Posterior cingulate gyrus (tissue), 11 donors: Measurements from ENCODE around the gene GUCA2A.
A peak's percentile ranks its signal among the peaks of the same experiment; 100 is the strongest.

Source experiments
- DNase-seq, 10 donors: peaks; one replicate each; pipeline versions ENCODE4 v3.0.0 to v3.0.0-alpha.2; 2020 to 2021; ENCODE audit warnings: mixed read lengths in 3 of 10
- intact Hi-C: fragments of 100-400 bp; cut with DNase I; formaldehyde crosslinking; loops from one replicate; pipeline ENCODE4 v1.15.1; 2023

GUCA2A gene

DNA sequence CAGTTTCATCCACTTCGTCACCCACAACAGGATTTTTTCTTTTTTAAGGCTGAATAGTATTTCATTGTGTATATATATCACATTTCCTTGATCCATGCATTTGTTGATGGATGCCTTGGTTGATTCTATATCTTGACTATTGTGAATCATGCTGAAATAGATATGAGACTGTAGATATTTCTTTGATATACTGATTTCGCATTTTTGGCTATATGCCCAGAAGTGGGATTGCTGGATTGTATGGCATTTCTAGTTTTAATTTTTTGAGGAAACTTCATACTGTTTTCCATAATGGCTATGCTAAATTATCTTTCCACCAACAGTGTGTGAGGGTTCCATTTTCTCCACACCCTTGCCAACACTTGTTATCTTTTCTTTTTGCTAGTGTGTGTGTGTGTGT is 6.4 kb downstream of the GUCA2A start:
- intact Hi-C loops = no loop called here
- DNase-seq = no peak

DNA sequence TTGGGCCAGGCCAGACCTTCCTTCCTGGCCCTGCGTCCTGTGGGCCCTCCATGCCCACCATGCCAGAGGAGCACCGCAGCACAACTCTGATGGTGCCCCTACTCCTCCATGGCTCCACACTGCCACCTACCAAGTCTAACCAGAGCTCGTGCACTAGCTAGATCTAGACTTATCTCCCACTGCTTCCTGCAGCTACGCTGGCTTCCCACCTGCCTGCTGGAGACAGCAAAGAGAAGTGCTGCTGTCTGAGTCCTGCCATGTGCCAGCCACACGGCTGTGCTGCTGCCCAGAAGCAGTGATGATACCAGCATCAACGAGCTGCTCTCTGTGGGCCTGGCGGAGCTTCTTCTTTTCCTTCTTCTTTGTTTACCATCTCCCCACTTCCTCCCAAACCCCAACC is 6.9 kb downstream of the GUCA2A start:
- intact Hi-C loops = no loop called here
- DNase-seq = peak in 1 of 10 donors; percentile 41

DNA sequence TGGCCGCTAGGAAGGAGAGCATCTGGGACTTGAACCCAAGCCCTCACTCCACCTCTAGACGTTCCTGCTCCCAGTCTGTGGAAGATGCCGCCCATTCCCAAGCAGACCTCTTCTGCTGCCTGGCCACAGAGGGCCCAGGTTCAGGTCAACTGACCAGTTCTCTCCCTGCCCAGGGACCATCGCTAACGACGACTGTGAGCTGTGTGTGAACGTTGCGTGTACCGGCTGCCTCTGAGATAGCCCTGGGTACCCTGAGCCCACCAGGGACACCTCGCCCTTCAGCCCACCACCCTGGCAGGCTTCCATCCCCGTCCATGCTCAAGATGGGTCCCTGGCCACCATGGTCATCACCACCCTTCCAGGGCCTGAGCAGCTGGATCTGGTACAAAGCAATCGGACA is 9.2 kb downstream of the GUCA2A start:
- intact Hi-C loops = no loop called here
- DNase-seq = no peak

DNA sequence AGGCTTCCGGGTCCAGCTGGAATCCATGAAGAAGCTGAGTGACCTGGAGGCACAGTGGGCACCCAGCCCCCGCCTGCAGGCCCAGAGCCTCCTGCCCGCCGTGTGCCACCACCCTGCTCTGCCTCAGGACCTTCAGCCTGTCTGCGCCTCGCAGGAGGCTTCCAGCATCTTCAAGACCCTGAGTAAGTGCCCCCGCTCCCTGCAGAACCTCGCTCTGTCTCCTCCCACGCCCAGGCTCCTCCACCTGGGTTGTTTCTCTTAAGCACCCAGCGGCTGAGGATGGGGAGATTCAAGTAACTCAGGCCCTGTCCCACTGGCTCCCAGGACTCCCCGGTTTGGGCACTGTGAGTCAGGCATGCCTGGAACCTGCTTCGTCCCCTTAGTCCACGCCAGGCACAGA is 9.9 kb downstream of the GUCA2A start:
- intact Hi-C loops = no loop called here
- no peak for DNase-seq

DNA sequence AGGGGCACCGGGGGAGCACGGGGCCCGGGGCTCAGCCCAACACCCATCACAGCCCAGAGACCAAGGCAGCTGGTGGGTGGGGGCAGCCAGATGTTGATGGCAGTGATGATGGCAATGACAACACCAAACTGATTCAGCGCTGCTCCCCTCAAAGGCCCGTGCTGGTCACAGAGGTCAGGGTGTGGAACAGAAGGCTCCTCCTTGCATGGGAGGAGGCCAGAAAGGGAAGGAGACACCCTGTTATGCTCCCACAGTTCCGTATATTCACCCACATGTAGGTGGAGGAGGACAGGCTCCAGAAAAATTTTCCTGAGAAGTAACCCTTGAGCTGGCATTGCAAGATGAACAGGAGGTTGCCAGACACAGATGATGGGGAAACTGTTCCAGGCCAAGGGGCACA is 10.9 kb downstream of the GUCA2A start:
- DNase-seq = no peak
- intact Hi-C loops = no loop called here

DNA sequence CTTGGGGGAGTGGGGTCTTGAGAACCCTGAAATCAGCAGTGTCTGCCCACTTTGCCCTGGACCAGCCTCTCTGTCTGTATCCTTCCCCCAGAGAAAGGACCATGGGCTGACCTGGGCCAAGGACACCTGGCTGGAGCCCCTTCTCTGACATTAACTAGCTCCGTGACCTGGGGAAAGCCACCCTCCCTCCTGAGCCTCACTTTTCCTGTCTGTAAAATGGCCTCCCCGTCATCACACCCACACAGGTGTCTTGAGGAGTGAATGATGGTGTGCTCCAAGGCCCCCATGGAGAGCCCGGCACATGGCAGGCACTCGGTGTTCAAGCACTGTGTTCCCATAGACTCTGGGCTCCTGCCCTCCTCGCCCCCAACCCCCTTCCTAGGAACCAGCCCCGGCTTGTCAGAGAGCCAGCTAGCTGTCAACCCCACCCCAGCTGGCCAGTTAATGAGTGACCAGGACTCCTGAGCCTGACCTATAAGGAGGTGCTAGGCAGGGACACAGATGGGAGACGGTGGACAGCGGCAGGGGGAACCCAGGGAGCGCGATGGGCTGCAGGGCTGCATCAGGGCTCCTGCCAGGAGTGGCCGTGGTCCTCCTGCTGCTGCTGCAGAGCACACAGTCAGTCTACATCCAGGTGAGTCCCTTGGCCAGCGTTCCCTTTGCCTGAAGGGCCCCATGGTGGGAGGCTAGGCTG is 11.5 kb downstream of the GUCA2A start, which contains the start of gene GUCA2B:
Gene GUCA2B, plus strand, starts transcription at position 504 of the 694 bp plus-strand sequence. Its CDS starts 41 bp downstream, at position 545.
- no peak for DNase-seq
- intact Hi-C loops = no loop called here

DNA sequence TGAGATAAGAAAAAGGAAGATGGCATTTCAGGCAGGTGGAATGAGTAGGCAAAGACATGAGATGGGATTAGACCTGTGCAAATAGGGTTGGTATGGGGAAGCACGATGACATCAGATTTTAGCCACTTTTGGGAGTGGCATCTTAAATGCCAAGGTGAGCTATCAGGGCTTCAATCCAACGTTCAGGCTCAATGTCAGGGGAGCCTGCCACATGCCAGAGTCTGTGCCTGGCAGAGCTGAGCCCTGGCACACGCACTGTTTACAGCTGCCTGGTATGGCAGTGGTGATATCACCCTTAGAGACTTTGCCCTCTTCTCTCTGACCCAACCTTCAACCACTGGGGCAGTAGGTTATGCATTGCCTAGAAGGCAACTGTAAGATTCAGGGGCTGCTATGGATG is 12.4 kb downstream of the GUCA2A start:
- intact Hi-C loops = no loop called here
- DNase-seq = no peak

DNA sequence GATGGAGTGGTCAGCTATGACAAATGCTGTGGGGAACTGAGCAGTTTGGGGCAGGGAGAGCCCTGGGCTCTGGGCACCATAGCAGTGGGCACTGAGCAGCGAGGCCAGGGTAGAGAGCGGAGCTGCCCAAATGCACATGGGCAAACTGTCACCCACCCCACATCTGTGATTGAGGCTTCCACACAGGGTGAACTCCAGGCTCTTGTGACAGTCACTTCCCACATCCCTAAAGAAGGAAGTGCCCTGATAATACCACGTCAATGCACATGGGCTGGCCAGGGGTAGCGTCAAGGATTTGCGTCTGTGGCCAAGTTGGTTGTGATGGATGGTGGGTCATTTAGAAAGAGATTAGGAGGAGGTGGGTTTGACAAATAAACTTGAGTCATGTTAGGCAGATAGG is 13.9 kb downstream of the GUCA2A start:
- intact Hi-C loops = no loop called here
- no peak for DNase-seq

DNA sequence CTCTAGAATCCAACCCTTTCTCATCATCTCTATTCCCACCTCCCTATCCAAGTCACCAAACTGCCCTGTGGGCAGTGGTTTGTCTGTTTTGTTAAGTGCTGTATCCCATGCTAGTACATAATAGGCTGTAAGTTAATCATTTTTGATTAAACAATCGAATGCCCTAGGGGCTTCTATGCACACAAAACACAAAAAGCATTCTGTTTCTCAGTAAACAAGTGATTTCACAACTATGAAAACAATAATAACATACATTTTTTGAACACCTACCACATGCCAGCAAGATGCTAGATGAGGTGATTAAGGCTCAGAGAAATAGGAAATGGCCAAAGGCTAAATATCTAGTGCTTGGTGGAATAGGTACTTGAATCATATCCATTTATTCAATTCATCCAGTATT is 16.4 kb downstream of the GUCA2A start:
- intact Hi-C loops = loop anchor here (5.0 kb wide), 1 partner anchor 599 kb away; no protein-coding TSS in a partner anchor
- DNase-seq = no peak

DNA sequence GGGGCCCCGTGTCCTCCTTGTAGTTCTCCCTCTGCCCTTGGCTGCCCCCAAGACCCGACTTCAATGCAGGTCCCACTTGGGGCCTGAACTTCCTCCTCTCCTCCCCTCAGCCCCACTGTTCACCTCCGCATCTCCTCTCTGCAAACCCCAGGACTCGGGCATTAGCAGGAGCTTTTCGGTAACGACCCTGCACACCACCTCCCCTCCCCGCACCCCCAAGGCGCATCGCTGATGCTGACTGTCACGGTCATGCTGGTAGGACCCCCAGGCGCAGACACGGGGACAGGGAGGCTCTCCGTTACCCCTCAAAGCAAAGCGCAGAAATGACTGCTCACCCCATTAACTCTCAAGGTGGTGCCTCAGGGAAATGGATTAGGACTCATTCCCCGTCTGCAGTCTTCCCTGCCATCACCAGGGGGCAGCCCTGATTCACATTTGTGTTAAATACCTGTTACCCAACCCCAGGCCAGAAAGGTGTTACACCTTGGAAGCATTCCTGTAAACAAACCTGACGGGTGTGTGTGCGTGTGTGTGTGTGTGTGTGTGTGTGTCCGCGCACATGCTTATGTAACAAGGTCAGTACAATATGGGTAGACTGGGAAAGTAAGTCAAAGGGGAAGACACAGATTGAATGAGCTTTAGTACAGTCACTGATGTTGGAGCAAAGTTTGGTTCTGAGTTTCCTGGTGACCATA is 17.8 kb downstream of the GUCA2A start:
- intact Hi-C loops = loop anchor here (5.0 kb wide), 1 partner anchor 601 kb away; no protein-coding TSS in a partner anchor
- DNase-seq = peak in 9 of 10 donors; percentile 34 to 93 (median 70)

DNA sequence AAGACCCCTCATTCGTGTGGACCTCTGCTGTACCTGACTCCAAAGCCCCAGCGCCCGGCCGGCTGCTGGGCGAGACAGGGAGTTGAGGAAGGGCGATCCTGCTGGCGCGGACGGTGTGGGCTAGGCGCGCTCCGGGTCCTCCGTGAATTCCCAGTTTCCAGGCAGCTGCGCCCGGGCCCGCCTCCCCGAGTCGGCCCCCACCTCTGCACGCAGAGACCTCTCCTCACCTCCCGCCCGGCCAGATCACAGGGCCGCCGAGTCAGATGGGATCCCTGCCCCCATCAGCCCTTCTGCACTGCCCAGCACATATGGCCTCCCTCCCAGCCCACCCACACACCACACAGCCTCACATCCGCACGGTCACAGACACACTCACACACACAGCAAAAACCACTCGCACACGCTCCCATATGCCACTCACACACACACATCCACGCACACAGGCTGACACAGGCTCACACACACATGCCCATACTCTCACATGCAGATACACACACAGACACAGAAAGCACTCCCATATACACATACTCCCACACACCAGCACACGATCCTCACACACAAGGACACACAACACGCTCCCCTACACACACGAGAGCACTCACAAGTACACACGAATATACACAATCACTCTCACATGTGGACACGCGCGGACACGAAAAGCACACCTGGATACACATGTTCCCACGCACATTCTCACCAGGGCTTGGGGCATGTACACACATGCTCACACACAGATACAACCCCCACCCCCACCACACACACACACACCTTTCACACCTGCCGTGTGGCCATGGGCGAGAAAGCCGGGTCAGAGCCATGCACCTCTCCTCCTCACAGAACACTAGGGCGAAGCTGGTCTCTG is 18.6 kb downstream of the GUCA2A start:
- intact Hi-C loops = loop anchor here (5.0 kb wide), 1 partner anchor 601 kb away; no protein-coding TSS in a partner anchor
- peak in 1 of 10 donors; percentile 84 for DNase-seq

DNA sequence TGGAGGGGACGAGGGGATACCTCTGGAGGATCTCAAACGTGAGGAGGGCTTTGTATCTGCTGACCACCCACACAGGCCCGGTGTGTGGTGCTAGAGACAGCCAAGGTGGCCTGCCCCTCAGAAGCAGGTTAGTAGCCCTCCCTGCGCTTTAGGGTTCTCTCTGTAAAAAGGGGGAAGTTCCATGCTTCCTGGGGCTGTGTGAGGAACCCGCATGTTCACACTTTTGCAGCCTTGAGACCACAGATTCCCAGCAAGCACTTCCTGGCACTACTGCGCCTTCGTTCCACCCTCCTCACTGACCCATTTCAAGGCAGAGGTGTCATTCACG is 19.2 kb downstream of the GUCA2A start:
- intact Hi-C loops = loop anchor here (5.0 kb wide), 1 partner anchor 602 kb away; no protein-coding TSS in a partner anchor
- no peak for DNase-seq

DNA sequence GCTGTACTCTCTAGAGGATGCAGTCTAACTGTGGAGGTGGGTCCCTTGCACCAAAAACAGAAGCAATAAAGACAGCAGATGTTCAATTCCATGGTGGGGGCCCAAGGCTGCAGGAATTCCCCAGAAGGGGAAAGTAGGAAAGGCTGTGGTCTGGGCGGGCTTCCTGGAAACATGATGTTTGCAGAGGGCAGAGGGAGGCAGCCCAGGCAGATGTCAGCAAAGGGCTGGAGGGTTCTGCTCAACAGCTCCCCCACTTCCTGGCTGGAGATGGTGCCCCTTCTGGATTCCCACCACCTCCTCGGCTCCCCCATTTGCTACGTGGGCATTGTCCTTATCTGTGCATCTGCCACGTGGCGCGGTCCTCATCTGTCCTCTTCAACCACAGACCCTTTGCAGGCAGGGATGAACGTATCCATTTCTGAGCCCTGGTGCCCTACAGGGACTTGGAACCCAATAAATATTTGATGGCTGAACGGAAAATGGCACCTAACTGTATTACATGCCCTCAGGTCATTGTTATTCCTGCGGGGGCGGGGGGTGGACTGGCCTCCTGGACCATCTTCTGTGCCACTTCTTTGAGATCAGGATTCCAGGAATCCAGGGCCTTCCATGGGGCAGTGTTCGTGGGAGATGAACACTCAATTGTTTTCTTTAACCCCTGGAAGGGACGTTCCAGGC is 19.7 kb downstream of the GUCA2A start:
- intact Hi-C loops = loop anchor here (5.0 kb wide), 1 partner anchor 602 kb away; no protein-coding TSS in a partner anchor
- DNase-seq = no peak

DNA sequence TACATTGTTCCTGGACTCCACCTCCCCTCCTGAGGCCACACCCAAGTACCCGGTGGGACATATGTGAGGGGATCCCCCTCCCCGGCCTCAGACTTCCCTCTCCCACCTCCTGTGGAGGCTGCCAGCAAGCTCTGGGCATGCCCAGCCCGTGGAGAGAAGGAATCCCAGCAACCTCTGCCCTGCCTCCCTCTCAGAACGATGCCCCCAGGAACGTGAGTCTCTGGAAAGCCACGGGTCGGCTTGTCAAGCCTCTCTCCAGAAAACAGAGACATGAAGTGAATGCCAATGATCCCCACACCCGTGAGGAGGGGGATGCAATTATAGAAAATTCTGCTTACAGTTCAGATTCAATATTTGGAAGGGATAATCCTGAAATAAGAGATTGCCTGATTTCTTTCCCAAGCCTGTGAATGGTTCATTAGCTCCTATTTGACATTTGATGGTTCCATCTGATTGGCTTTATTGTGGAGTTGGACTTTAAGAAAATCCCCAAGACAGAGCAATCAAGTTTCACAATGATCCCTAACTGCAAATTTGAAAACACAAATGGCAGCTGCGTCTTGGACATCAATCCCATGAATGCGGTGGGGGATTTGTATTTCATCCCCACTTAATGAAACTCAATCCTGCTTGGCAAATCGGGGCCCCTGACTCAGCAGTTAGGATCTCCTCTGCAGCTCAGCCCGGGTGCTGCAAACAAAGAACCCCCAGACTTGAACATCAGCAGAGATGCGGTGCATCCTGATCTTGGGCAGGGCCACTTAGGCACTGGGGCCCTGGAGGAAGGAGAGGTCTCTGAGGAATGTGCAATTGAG is 20.4 kb downstream of the GUCA2A start:
- DNase-seq = no peak
- intact Hi-C loops = no loop called here

DNA sequence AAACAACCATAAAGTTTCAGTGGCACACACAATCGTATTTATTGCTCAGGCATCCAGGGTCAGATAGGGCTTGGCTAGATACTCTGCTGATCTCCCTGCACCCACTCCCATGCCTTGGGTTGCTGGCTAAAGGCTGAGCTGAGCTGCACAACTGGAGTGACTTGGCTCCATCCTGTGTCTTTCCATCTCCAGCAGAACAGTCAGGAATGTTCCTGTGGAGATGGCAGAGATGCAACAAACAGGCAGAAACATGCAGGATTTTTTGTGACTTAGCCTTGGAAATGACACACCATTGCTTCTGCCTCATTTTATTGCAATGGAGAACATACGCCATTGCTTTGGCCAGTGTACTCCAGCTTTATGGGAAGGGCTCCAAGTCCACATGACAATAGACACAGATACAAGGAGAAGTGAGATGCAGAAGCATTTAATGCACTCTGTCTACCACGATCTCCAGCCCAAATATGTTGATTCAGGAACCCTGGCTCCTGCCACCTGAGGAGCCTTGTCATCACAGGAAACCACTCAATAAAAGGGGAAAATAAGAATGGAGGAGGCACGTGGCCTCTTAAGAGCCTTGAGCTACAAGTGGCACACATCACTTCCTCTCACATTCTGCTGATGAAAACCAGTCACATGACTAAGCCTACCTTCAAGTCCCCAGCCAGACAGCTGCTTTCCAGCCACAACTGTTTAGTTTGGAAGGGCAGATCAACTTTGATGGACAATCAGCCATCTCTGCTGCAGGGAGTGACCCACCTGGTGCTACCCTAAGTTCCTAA is 21.5 kb downstream of the GUCA2A start:
- intact Hi-C loops = no loop called here
- no peak for DNase-seq

DNA sequence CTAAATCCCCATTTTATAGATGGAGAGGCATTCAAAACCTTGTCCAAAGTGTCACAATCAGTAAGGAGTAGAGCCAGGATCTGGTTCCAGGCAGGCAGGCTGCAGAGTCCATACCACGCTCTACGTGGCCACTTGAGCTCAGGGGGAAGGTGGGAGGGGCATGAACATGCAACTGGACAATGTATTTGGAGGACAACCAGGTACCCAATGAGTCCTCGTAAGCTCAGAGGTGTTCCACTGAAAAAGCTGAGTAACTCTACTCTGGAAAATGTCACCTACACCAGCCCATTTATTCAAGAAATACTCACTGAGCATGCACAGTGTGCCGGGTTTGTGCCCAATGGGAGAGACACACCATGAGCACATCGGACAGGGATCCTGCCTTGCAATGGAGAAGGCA is 22.6 kb downstream of the GUCA2A start:
- no peak for DNase-seq
- intact Hi-C loops = no loop called here

DNA sequence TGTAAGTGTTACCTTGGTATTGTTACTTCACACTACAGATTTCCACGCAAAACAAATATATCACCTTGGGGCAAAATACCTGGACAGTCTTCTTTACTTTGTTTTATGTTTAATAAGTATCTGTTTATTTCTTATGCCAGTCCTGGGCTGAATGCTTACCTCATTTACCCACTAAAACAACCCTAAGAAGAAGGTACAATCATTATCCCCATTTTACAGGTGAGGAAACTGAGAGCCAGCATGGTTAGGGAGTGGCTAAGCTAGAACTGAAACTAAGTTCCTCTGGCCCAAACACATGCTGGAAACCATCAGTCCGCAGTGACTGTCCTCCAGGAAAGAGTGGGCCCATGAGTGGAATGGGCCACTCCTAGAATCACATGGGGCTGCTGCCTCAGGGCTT is 24.4 kb downstream of the GUCA2A start:
- no peak for DNase-seq
- intact Hi-C loops = no loop called here

DNA sequence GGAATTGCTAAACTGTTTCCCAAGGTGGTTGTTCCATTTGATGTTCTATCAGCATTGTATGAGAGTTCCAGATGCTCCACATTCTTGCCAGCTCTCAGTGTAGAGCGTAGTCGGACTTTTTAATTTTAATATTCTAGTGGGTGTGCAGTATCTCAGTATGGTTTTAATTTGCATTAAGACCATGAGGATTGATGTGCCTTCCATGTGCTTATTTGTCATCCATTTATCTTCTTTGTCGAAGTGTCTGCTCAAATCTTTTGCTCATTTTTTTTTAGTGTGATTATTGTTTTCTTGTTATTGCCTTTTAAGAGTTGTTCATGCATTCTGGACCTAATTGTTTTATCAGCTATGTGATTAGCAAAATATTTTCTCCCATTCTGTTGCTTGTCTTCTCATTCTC is 25.1 kb downstream of the GUCA2A start:
- intact Hi-C loops = no loop called here
- DNase-seq = no peak

DNA sequence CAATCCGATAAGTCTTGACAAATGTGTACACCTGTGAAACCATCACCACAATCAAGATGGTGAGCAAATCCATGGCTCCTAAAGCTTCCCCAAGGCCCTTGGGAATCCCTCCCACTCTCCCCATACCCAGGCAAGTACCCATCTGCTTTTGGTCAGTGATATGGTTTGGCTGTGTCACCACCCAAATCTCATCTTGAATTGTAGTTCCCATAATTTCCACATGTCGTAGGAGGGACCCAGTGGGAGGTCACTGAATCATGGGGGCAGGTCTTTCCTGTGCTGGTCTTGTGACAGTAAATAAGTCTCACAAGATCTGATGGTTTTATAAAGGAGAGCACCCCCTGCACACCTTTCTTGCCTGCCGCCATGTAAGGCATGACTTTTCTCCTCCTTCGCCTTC is 26.0 kb downstream of the GUCA2A start:
- DNase-seq = no peak
- intact Hi-C loops = no loop called here
